ENCODE data around the gene ERAP2.

DNA sequence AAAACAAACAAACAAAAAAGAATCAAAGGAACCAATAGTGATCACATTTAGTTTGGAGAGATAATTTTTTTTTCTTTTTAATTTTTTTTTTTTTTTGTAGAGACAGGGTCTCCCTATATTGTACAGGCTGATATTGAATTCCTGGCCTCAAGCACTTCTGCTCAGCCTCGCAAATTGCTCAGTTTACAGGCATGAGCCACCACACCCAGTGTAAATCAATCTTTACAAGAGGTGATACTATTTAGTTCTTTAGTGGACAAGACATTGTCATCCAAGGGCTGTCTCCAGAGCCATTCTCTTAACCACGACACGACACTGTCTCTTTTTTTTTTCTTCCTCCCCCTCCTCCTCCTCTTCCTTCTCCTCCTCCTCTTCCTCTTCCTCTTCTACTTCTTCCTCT, 29.6 kb downstream of the ERAP2 start:
- TF ChIP-seq, protein P1, sequence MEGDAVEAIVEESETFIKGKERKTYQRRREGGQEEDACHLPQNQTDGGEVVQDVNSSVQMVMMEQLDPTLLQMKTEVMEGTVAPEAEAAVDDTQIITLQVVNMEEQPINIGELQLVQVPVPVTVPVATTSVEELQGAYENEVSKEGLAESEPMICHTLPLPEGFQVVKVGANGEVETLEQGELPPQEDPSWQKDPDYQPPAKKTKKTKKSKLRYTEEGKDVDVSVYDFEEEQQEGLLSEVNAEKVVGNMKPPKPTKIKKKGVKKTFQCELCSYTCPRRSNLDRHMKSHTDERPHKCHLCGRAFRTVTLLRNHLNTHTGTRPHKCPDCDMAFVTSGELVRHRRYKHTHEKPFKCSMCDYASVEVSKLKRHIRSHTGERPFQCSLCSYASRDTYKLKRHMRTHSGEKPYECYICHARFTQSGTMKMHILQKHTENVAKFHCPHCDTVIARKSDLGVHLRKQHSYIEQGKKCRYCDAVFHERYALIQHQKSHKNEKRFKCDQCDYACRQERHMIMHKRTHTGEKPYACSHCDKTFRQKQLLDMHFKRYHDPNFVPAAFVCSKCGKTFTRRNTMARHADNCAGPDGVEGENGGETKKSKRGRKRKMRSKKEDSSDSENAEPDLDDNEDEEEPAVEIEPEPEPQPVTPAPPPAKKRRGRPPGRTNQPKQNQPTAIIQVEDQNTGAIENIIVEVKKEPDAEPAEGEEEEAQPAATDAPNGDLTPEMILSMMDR (IDR thresholded peaks at IDR 0.05; ENCODE audit: poor library complexity, severe bottlenecking) = no peak
- no peak for TF ChIP-seq SMC3 (conservative IDR thresholded peaks at IDR 0.05; ENCODE audit: poor library complexity)
- TF ChIP-seq TAF1 (IDR thresholded peaks at IDR 0.05; ENCODE audit: low read depth) = no peak
- no peak for TF ChIP-seq EZH2 (IDR thresholded peaks at IDR 0.05; ENCODE audit: borderline replicate concordance, insufficient read depth, low read length, poor library complexity, severe bottlenecking)
